Measurements from ENCODE around the gene UBAP2.

Gene UBAP2

GRCh38 chr9:33913541-33913940, 135.1 kb downstream of the UBAP2 start:
- Histone ChIP-seq H3K27ac (ENCODE audit: low read depth, low read length) (no peak overlapping the region), H3K4me3 (ENCODE audit: low read depth in 1 of 2, low read length in 2 of 2) (no peak overlapping the region)

GRCh38 chr9:33908749-33909148, 139.9 kb downstream of the UBAP2 start:
- Histone ChIP-seq H3K9me3 (ENCODE audit: low read length) (no peaks in the 10 kb centered on the region), H3K36me3 (ENCODE audit: insufficient read depth, low read length) (no peaks in the 10 kb centered on the region), H3K9ac (ENCODE audit: low read length) (no peak overlapping the region), H3K27ac (ENCODE audit: low read depth, low read length) (no peak overlapping the region), H3K27me3 (ENCODE audit: control insufficient read depth in 1 of 2, insufficient read depth in 2 of 2, low read length in 2 of 2) (no peaks in the 10 kb centered on the region), H3K4me1 (ENCODE audit: insufficient read depth, low read length) (peaks cover 9% of the 10 kb centered on the region), H3K4me3 (ENCODE audit: low read depth in 1 of 2, low read length in 2 of 2) (no peak overlapping the region)

More at GRCh38 chr9:33913541-33913940, 135.1 kb downstream of the UBAP2 start:
- Histone ChIP-seq H3K9ac (ENCODE audit: low read length) (no peak overlapping the region), H3K27me3 (ENCODE audit: control insufficient read depth in 1 of 2, insufficient read depth in 2 of 2, low read length in 2 of 2) (no peaks in the 10 kb centered on the region), H3K9me3 (ENCODE audit: low read length) (no peaks in the 10 kb centered on the region), H3K36me3 (ENCODE audit: insufficient read depth, low read length) (peaks cover 26% of the 10 kb centered on the region), H3K4me1 (ENCODE audit: insufficient read depth, low read length) (no peaks in the 10 kb centered on the region)

- no peak overlapping the region for H3K27ac ChIP-seq (ENCODE audit: low read depth, low read length)
- H3K4me1 ChIP-seq (ENCODE audit: insufficient read depth, low read length) = peaks cover 9% of the 10 kb centered on the region
- no peaks in the 10 kb centered on the region for H3K9me3 ChIP-seq (ENCODE audit: low read length)
- H3K9ac ChIP-seq (ENCODE audit: low read length) = no peak overlapping the region
- H3K36me3 ChIP-seq (ENCODE audit: insufficient read depth, low read length) = no peaks in the 10 kb centered on the region
- no peaks in the 10 kb centered on the region for H3K27me3 ChIP-seq (ENCODE audit: control insufficient read depth in 1 of 2, insufficient read depth in 2 of 2, low read length in 2 of 2)
- no peak overlapping the region for H3K4me3 ChIP-seq (ENCODE audit: low read depth in 1 of 2, low read length in 2 of 2)
These were observed 140.6 kb downstream of the UBAP2 start for GRCh38 chr9:33908114-33908513.

GRCh38 chr9:33907347-33907746, 141.3 kb downstream of the UBAP2 start:
- Histone ChIP-seq H3K36me3 (ENCODE audit: insufficient read depth, low read length) (peaks cover under 1% of the 10 kb centered on the region), H3K9me3 (ENCODE audit: low read length) (no peaks in the 10 kb centered on the region), H3K9ac (ENCODE audit: low read length) (no peak overlapping the region), H3K4me1 (ENCODE audit: insufficient read depth, low read length) (peaks cover 9% of the 10 kb centered on the region), H3K27ac (ENCODE audit: low read depth, low read length) (no peak overlapping the region), H3K4me3 (ENCODE audit: low read depth in 1 of 2, low read length in 2 of 2) (no peak overlapping the region), H3K27me3 (ENCODE audit: control insufficient read depth in 1 of 2, insufficient read depth in 2 of 2, low read length in 2 of 2) (no peaks in the 10 kb centered on the region)

GRCh38 chr9:33906769-33907168, 141.9 kb downstream of the UBAP2 start:
- Histone ChIP-seq H3K9me3 (ENCODE audit: low read length) (no peaks in the 10 kb centered on the region), H3K36me3 (ENCODE audit: insufficient read depth, low read length) (peaks cover 5% of the 10 kb centered on the region), H3K9ac (ENCODE audit: low read length) (no peak overlapping the region), H3K4me1 (ENCODE audit: insufficient read depth, low read length) (peaks cover 9% of the 10 kb centered on the region), H3K27ac (ENCODE audit: low read depth, low read length) (no peak overlapping the region), H3K4me3 (ENCODE audit: low read depth in 1 of 2, low read length in 2 of 2) (no peak overlapping the region), H3K27me3 (ENCODE audit: control insufficient read depth in 1 of 2, insufficient read depth in 2 of 2, low read length in 2 of 2) (no peaks in the 10 kb centered on the region)

GRCh38 chr9:33905137-33905536, 143.6 kb downstream of the UBAP2 start:
- Histone ChIP-seq H3K4me3 (ENCODE audit: low read depth in 1 of 2, low read length in 2 of 2) (no peak overlapping the region), H3K9me3 (ENCODE audit: low read length) (no peaks in the 10 kb centered on the region), H3K36me3 (ENCODE audit: insufficient read depth, low read length) (peaks cover 5% of the 10 kb centered on the region), H3K4me1 (ENCODE audit: insufficient read depth, low read length) (peaks cover 9% of the 10 kb centered on the region), H3K27ac (ENCODE audit: low read depth, low read length) (no peak overlapping the region), H3K9ac (ENCODE audit: low read length) (no peak overlapping the region), H3K27me3 (ENCODE audit: control insufficient read depth in 1 of 2, insufficient read depth in 2 of 2, low read length in 2 of 2) (no peaks in the 10 kb centered on the region)

- Histone ChIP-seq H3K27ac (ENCODE audit: low read depth, low read length) (no peak overlapping the region), H3K9me3 (ENCODE audit: low read length) (no peaks in the 10 kb centered on the region), H3K4me3 (ENCODE audit: low read depth in 1 of 2, low read length in 2 of 2) (no peak overlapping the region), H3K4me1 (ENCODE audit: insufficient read depth, low read length) (peaks cover 9% of the 10 kb centered on the region), H3K27me3 (ENCODE audit: control insufficient read depth in 1 of 2, insufficient read depth in 2 of 2, low read length in 2 of 2) (no peaks in the 10 kb centered on the region), H3K36me3 (ENCODE audit: insufficient read depth, low read length) (peaks cover 5% of the 10 kb centered on the region), H3K9ac (ENCODE audit: low read length) (no peak overlapping the region)
These were observed 145.4 kb downstream of the UBAP2 start for GRCh38 chr9:33903157-33903780.

GRCh38 chr9:33894316-33894715, 154.4 kb downstream of the UBAP2 start:
- H3K9me3 ChIP-seq (ENCODE audit: low read length) = no peaks in the 10 kb centered on the region
- no peak overlapping the region for H3K9ac ChIP-seq (ENCODE audit: low read length)
- H3K36me3 ChIP-seq (ENCODE audit: insufficient read depth, low read length) = no peaks in the 10 kb centered on the region
- H3K4me3 ChIP-seq (ENCODE audit: low read depth in 1 of 2, low read length in 2 of 2) = no peak overlapping the region
- H3K27me3 ChIP-seq (ENCODE audit: control insufficient read depth in 1 of 2, insufficient read depth in 2 of 2, low read length in 2 of 2) = no peaks in the 10 kb centered on the region
- H3K4me1 ChIP-seq (ENCODE audit: insufficient read depth, low read length) = no peaks in the 10 kb centered on the region
- no peak overlapping the region for H3K27ac ChIP-seq (ENCODE audit: low read depth, low read length)

GRCh38 chr9:33893861-33894260, 154.8 kb downstream of the UBAP2 start:
- H3K9ac ChIP-seq (ENCODE audit: low read length) = no peak overlapping the region
- H3K4me1 ChIP-seq (ENCODE audit: insufficient read depth, low read length) = no peaks in the 10 kb centered on the region
- no peak overlapping the region for H3K27ac ChIP-seq (ENCODE audit: low read depth, low read length)
- H3K36me3 ChIP-seq (ENCODE audit: insufficient read depth, low read length) = no peaks in the 10 kb centered on the region
- H3K9me3 ChIP-seq (ENCODE audit: low read length) = no peaks in the 10 kb centered on the region
- no peaks in the 10 kb centered on the region for H3K27me3 ChIP-seq (ENCODE audit: control insufficient read depth in 1 of 2, insufficient read depth in 2 of 2, low read length in 2 of 2)
- no peak overlapping the region for H3K4me3 ChIP-seq (ENCODE audit: low read depth in 1 of 2, low read length in 2 of 2)

GRCh38 chr9:33885948-33886347, 162.7 kb downstream of the UBAP2 start:
- Histone ChIP-seq H3K9me3 (ENCODE audit: low read length) (no peaks in the 10 kb centered on the region), H3K9ac (ENCODE audit: low read length) (no peak overlapping the region), H3K4me1 (ENCODE audit: insufficient read depth, low read length) (peaks cover 18% of the 10 kb centered on the region), H3K27me3 (ENCODE audit: control insufficient read depth in 1 of 2, insufficient read depth in 2 of 2, low read length in 2 of 2) (no peaks in the 10 kb centered on the region), H3K36me3 (ENCODE audit: insufficient read depth, low read length) (no peaks in the 10 kb centered on the region), H3K27ac (ENCODE audit: low read depth, low read length) (no peak overlapping the region), H3K4me3 (ENCODE audit: low read depth in 1 of 2, low read length in 2 of 2) (no peak overlapping the region)

GRCh38 chr9:33884856-33885701, 163.6 kb downstream of the UBAP2 start:
- H3K36me3 ChIP-seq (ENCODE audit: insufficient read depth, low read length) = no peaks in the 10 kb centered on the region
- H3K9ac ChIP-seq (ENCODE audit: low read length) = no peak overlapping the region
- H3K27ac ChIP-seq (ENCODE audit: low read depth, low read length) = no peak overlapping the region
- no peaks in the 10 kb centered on the region for H3K9me3 ChIP-seq (ENCODE audit: low read length)
- no peak overlapping the region for H3K4me3 ChIP-seq (ENCODE audit: low read depth in 1 of 2, low read length in 2 of 2)
- peaks cover 18% of the 10 kb centered on the region for H3K4me1 ChIP-seq (ENCODE audit: insufficient read depth, low read length)
- no peaks in the 10 kb centered on the region for H3K27me3 ChIP-seq (ENCODE audit: control insufficient read depth in 1 of 2, insufficient read depth in 2 of 2, low read length in 2 of 2)

Measured in muscle layer of colon (tissue), 2 donors.